Neural cell (in vitro differentiated cells): Measurements from ENCODE around the gene FBXO40. TPM values are rescaled to one million over a fixed set of nuclear protein-coding genes. Genes with fewer than 3 reads are reported as not detected.

Experiments
- H2AFZ ChIP-seq: fragments of 200-600, 300-800 bp; sonication (generic), shearing (Covaris generic); 2 replicates; pipeline ENCODE4 v1.6.0; 2014; ENCODE audit warnings: low read depth, mild to moderate bottlenecking, antibody characterized with exemption, low read length, moderate library complexity
- H3F3A ChIP-seq: fragments of 200-600 bp; shearing (Covaris generic); 2 replicates; pipeline ENCODE4 v1.6.1; 2016; ENCODE audit warnings: mild to moderate bottlenecking, moderate library complexity, mixed read lengths, antibody characterized with exemption, low read length; ENCODE audit not compliant: insufficient read depth, poor library complexity, severe bottlenecking
- H3K27ac ChIP-seq: fragments of 200-600, 300-800 bp; sonication (generic), shearing (Covaris generic); 2 replicates; pipeline ENCODE4 v1.5.1; 2014; ENCODE audit warnings: mild to moderate bottlenecking, low read length, moderate library complexity
- H3K27me3 ChIP-seq: fragments of 300-800, 200-600 bp; sonication (generic), shearing (Covaris generic); 2 replicates; pipeline ENCODE4 v1.6.0; 2014; ENCODE audit warnings: mild to moderate bottlenecking, low read depth, low read length, moderate library complexity; ENCODE audit not compliant: insufficient read depth
- H3K36me3 ChIP-seq: fragments of 300-800, 200-600 bp; sonication (generic), shearing (Covaris generic); 2 replicates; pipeline ENCODE4 v1.5.1; 2014; ENCODE audit warnings: mild to moderate bottlenecking, antibody characterized with exemption, low read length, moderate library complexity; ENCODE audit not compliant: insufficient read depth
- H3K4me2 ChIP-seq: fragments of 300-800, 200-600 bp; sonication (generic), shearing (Covaris generic); 2 replicates; pipeline ENCODE4 v1.6.0; 2014; ENCODE audit warnings: mild to moderate bottlenecking, low read length
- H3K4me3 ChIP-seq: fragments of 300-800, 200-600 bp; sonication (generic), shearing (Covaris generic); 2 replicates; pipeline ENCODE4 v1.5.1; 2014; ENCODE audit warnings: mild to moderate bottlenecking, low read length, moderate library complexity
- H3K79me2 ChIP-seq: fragments of 200-600 bp; shearing (Covaris generic); replicated peaks from 2 replicates; pipeline ENCODE4 v1.6.0; 2014; ENCODE audit warnings: mild to moderate bottlenecking, low read length, moderate library complexity; ENCODE audit not compliant: insufficient read depth
- H3K9ac ChIP-seq: fragments of 300-800, 200-600 bp; sonication (generic), shearing (Covaris generic); 2 replicates; pipeline ENCODE4 v1.6.1; 2016; ENCODE audit warnings: mild to moderate bottlenecking, low read length, mixed read lengths
- H3K9me2 ChIP-seq: fragments of 200-600 bp; shearing (Covaris generic); 2 replicates; pipeline ENCODE4 v1.6.1; 2016; ENCODE audit warnings: mild to moderate bottlenecking, low read length, mixed read lengths; ENCODE audit not compliant: insufficient read depth
- H3K9me3 ChIP-seq: fragments of 200-600, 300-800 bp; sonication (generic), shearing (Covaris generic); 2 replicates; pipeline ENCODE4 v1.6.1; 2016; ENCODE audit warnings: mild to moderate bottlenecking, mixed run types, low read length, moderate library complexity, mixed read lengths
- H4K20me1 ChIP-seq: fragments of 200-600 bp; shearing (Covaris generic); 2 replicates; pipeline ENCODE4 v1.6.1; 2016; ENCODE audit warnings: mild to moderate bottlenecking, mixed run types; ENCODE audit not compliant: insufficient read depth
- CTCF ChIP-seq: fragments of 450-650 bp; IDR thresholded peaks from 2 replicates; pipeline ENCODE4 v1.5.1; 2014; ENCODE audit warnings: antibody characterized with exemption, mild to moderate bottlenecking, moderate library complexity; ENCODE audit not compliant: poor library complexity, severe bottlenecking
- EP300 ChIP-seq: fragments of 450-650 bp; conservative IDR thresholded peaks from 2 replicates; pipeline ENCODE4 v1.6.1; 2014; ENCODE audit warnings: antibody characterized with exemption, mild to moderate bottlenecking, moderate library complexity; ENCODE audit not compliant: poor library complexity, severe bottlenecking
- EZH2 ChIP-seq: fragments of 200-600, 300-800 bp; shearing (Covaris generic), sonication (generic); IDR thresholded peaks from 2 replicates; pipeline ENCODE4 v1.6.1; 2014; ENCODE audit warnings: antibody characterized with exemption, low read length, borderline replicate concordance, mild to moderate bottlenecking; ENCODE audit not compliant: insufficient read depth, poor library complexity, severe bottlenecking
- MXI1 ChIP-seq: fragments of 450-650 bp; conservative IDR thresholded peaks from 2 replicates; pipeline ENCODE4 v1.6.1; 2014; ENCODE audit warnings: antibody characterized with exemption, mild to moderate bottlenecking; ENCODE audit not compliant: poor library complexity, severe bottlenecking
- POLR2AphosphoS5 ChIP-seq: IDR thresholded peaks from 2 replicates; pipeline ENCODE4 v1.6.1; 2012
- RAD21 ChIP-seq: fragments of 450-650 bp; conservative IDR thresholded peaks from 2 replicates; pipeline ENCODE4 v1.6.1; 2014; ENCODE audit warnings: antibody characterized with exemption, mild to moderate bottlenecking, moderate library complexity
- REST ChIP-seq: IDR thresholded peaks from 2 replicates; pipeline ENCODE4 v1.6.1; 2012; ENCODE audit warnings: borderline replicate concordance
- SMC3 ChIP-seq: fragments of 450-650 bp; conservative IDR thresholded peaks from 2 replicates; pipeline ENCODE4 v1.6.1; 2014; ENCODE audit warnings: antibody characterized with exemption, mild to moderate bottlenecking, moderate library complexity; ENCODE audit not compliant: poor library complexity
- TAF1 ChIP-seq: IDR thresholded peaks from 2 replicates; pipeline ENCODE4 v1.6.1; 2012; ENCODE audit warnings: low read depth
- polyA plus RNA-seq: library from polyadenylated mRNA; depleted of rRNA; stranded (reverse); fragments of >200 nt; gene quantifications from 2 replicates; pipeline ENCODE4 v1.2.3, GENCODE V29; 2014

The FBXO40 gene
- polyA plus RNA-seq, 1 donor from 2014 or later = not detected

- no peak within 1 kb of the TSS for H2AFZ ChIP-seq
These were observed 25.5 kb upstream of the FBXO40 start, which contains the start of gene ARGFX for GRCh38 chr3:121567649-121568048. Gene ARGFX (plus strand): TSS chr3:121567949. CDS start chr3:121570714, 2,765 bp downstream.

GRCh38 chr3:121574449-121574848, 18.7 kb upstream of the FBXO40 start:
- no peak overlapping the region for H2AFZ ChIP-seq
- no peaks in the 10 kb centered on the region for H3K79me2 ChIP-seq
- no peaks in the 10 kb centered on the region for H3K9me2 ChIP-seq
- no peak overlapping the region for H3K4me2 ChIP-seq
- H3K4me3 ChIP-seq = no peak overlapping the region
- no peak overlapping the region for H3K9ac ChIP-seq
- no peak overlapping the region for H3K27ac ChIP-seq
- H3F3A ChIP-seq = no peaks in the 10 kb centered on the region
- H3K9me3 ChIP-seq = no peaks in the 10 kb centered on the region
- no peaks in the 10 kb centered on the region for H3K36me3 ChIP-seq
- no peaks in the 10 kb centered on the region for H4K20me1 ChIP-seq
- H3K27me3 ChIP-seq = no peaks in the 10 kb centered on the region
- TF ChIP-seq CTCF (no peak), REST (no peak), TAF1 (no peak), EZH2 (no peak), POLR2AphosphoS5 (no peak), MXI1 (no peak), RAD21 (no peak)

More at GRCh38 chr3:121567649-121568048, 25.5 kb upstream of the FBXO40 start, which contains the start of gene ARGFX:
- H3K9me3 ChIP-seq = no peaks in the 10 kb centered on the region
- H3K79me2 ChIP-seq = no peaks in the 10 kb centered on the region
- no peaks in the 10 kb centered on the region for H3K36me3 ChIP-seq
- no peaks in the 10 kb centered on the region for H3K27me3 ChIP-seq
- no peak within 1 kb of the TSS for H3K4me3 ChIP-seq
- no peak within 1 kb of the TSS for H3K27ac ChIP-seq
- TF ChIP-seq REST (no peak), EP300 (no peak), MXI1 (no peak), TAF1 (no peak), POLR2AphosphoS5 (no peak), RAD21 (no peak), SMC3 (no peak), CTCF (no peak), EZH2 (no peak)
- no peaks in the 10 kb centered on the region for H3F3A ChIP-seq
- H3K9me2 ChIP-seq = no peaks in the 10 kb centered on the region
- no peaks in the 10 kb centered on the region for H4K20me1 ChIP-seq
- no peak within 1 kb of the TSS for H3K9ac ChIP-seq
- H3K4me2 ChIP-seq = no peak within 1 kb of the TSS
